H9 (cell line): ENCODE data around the gene RTL5. TPM values are rescaled to one million over a fixed set of nuclear protein-coding genes. Genes with fewer than 3 reads are reported as not detected.

Source experiments
- DNase-seq: peaks from one replicate; pipeline ENCODE4 v3.0.0-alpha.2; 2017
- H2AFZ ChIP-seq: one replicate; pipeline ENCODE4 v1.6.1; 2013; ENCODE audit warnings: mild to moderate bottlenecking, low read length, control low read depth, moderate library complexity
- H2AK5ac ChIP-seq: 2 replicates; pipeline ENCODE4 v1.6.1; 2013; ENCODE audit warnings: low read length, control low read depth, mixed read lengths; ENCODE audit not compliant: insufficient read length
- H2BK120ac ChIP-seq: one replicate; pipeline ENCODE4 v1.6.1; 2013; ENCODE audit warnings: low read depth, mild to moderate bottlenecking, low read length, control low read depth, inconsistent platforms; ENCODE audit not compliant: poor library complexity, severe bottlenecking
- H2BK12ac ChIP-seq: 2 replicates; pipeline ENCODE4 v1.6.1; 2013; ENCODE audit warnings: low read length, control low read depth, mixed read lengths, low read depth; ENCODE audit not compliant: insufficient read length
- H2BK15ac ChIP-seq: 2 replicates; pipeline ENCODE4 v1.6.1; 2013; ENCODE audit warnings: low read depth, low read length, control low read depth
- H2BK20ac ChIP-seq: one replicate; pipeline ENCODE4 v1.6.1; 2013; ENCODE audit warnings: low read depth, mild to moderate bottlenecking, low read length, control low read depth, inconsistent platforms; ENCODE audit not compliant: poor library complexity, severe bottlenecking
- H2BK5ac ChIP-seq: 2 replicates; pipeline ENCODE4 v1.6.1; 2013; ENCODE audit warnings: low read length, control low read depth, mixed read lengths; ENCODE audit not compliant: insufficient read length
- H3K14ac ChIP-seq: 2 replicates; pipeline ENCODE4 v1.6.1; 2013; ENCODE audit warnings: low read length, control low read depth; ENCODE audit not compliant: insufficient read depth
- H3K18ac ChIP-seq: 2 replicates; pipeline ENCODE4 v1.6.1; 2013; ENCODE audit warnings: low read depth, mild to moderate bottlenecking, mixed read lengths, low read length, control low read depth; ENCODE audit not compliant: insufficient read length
- H3K23ac ChIP-seq: 2 replicates; pipeline ENCODE4 v1.6.1; 2013; ENCODE audit warnings: low read length, control low read depth, mixed read lengths, low read depth; ENCODE audit not compliant: insufficient read length
- H3K23me2 ChIP-seq: 2 replicates; pipeline ENCODE4 v1.6.1; 2013; ENCODE audit warnings: low read depth, mild to moderate bottlenecking, mixed read lengths, low read length, control low read depth; ENCODE audit not compliant: insufficient read length, poor library complexity, severe bottlenecking
- H3K27ac ChIP-seq: 2 replicates; pipeline ENCODE4 v1.5.1; 2013; ENCODE audit warnings: low read length, control low read depth, mixed read lengths, low read depth; ENCODE audit not compliant: insufficient read length
- H3K27me3 ChIP-seq: 2 replicates; pipeline ENCODE4 v1.6.1; 2013; ENCODE audit warnings: low read length, control low read depth, inconsistent platforms; ENCODE audit not compliant: insufficient read depth
- H3K4ac ChIP-seq: 2 replicates; pipeline ENCODE4 v1.6.1; 2013; ENCODE audit warnings: low read depth, mild to moderate bottlenecking, control low read depth, inconsistent platforms, low read length, moderate library complexity
- H3K4me1 ChIP-seq: 2 replicates; pipeline ENCODE4 v1.6.1; 2013; ENCODE audit warnings: low read length, control low read depth, inconsistent platforms; ENCODE audit not compliant: insufficient read depth
- H3K4me2 ChIP-seq: 2 replicates; pipeline ENCODE4 v1.6.1; 2013; ENCODE audit warnings: low read length, control low read depth, mixed read lengths; ENCODE audit not compliant: insufficient read length, insufficient read depth
- H3K56ac ChIP-seq: 2 replicates; pipeline ENCODE4 v1.6.1; 2013; ENCODE audit warnings: low read depth, mild to moderate bottlenecking, mixed read lengths, low read length, control low read depth; ENCODE audit not compliant: insufficient read length
- H3K79me1 ChIP-seq: 2 replicates; pipeline ENCODE4 v1.6.1; 2013; ENCODE audit warnings: low read depth, mild to moderate bottlenecking, moderate library complexity, low read length, control low read depth, inconsistent platforms; ENCODE audit not compliant: insufficient read depth, poor library complexity, severe bottlenecking
- H3K79me2 ChIP-seq: 2 replicates; pipeline ENCODE4 v1.6.1; 2013; ENCODE audit warnings: low read length, control low read depth, inconsistent platforms; ENCODE audit not compliant: insufficient read depth
- H3K9ac ChIP-seq: 2 replicates; pipeline ENCODE4 v1.6.1; 2013; ENCODE audit warnings: low read length, control low read depth, mixed read lengths; ENCODE audit not compliant: insufficient read length; ENCODE audit errors: extremely low read depth
- H3K9me3 ChIP-seq: one replicate; pipeline ENCODE4 v1.6.1; 2013; ENCODE audit warnings: low read depth, low read length, inconsistent platforms; ENCODE audit not compliant: control insufficient read depth
- H3T11ph ChIP-seq: one replicate; pipeline ENCODE4 v1.6.1; 2013; ENCODE audit warnings: mild to moderate bottlenecking, low read length, control low read depth, inconsistent platforms
- H4K20me1 ChIP-seq: one replicate; pipeline ENCODE4 v1.6.1; 2013; ENCODE audit not compliant: control insufficient read depth, insufficient read length, insufficient read depth
- H4K5ac ChIP-seq: 2 replicates; pipeline ENCODE4 v1.6.1; 2013; ENCODE audit warnings: low read depth, mild to moderate bottlenecking, mixed read lengths, low read length, control low read depth; ENCODE audit not compliant: insufficient read length
- H4K8ac ChIP-seq: replicated peaks from 2 replicates; pipeline ENCODE4 v1.6.1; 2013; ENCODE audit warnings: low read length, control low read depth, mixed read lengths, low read depth; ENCODE audit not compliant: insufficient read length
- H4K91ac ChIP-seq: 2 replicates; pipeline ENCODE4 v1.6.1; 2013; ENCODE audit warnings: low read depth, mild to moderate bottlenecking, moderate library complexity, mixed read lengths, low read length, control low read depth; ENCODE audit not compliant: insufficient read length
- H3K27ac Mint-ChIP-seq, 3 experiments: 2 replicates in 2 of 3; 3 replicates in 1 of 3; pipeline ENCODE4 v1.8.0; 2020 to 2021; ENCODE audit warnings: mixed read lengths in 3 of 3, mild to moderate bottlenecking in 1 of 3, moderate library complexity in 1 of 3
- H3K27me3 Mint-ChIP-seq: 2 replicates; pipeline ENCODE4 v1.8.0; 2021; ENCODE audit warnings: low read depth, mild to moderate bottlenecking, moderate library complexity, mixed read lengths
- H3K36me3 Mint-ChIP-seq, 3 experiments: 2 replicates in 2 of 3; 3 replicates in 1 of 3; pipeline ENCODE4 v1.8.0; 2020 to 2021; ENCODE audit warnings: low read depth in 3 of 3, mixed read lengths in 3 of 3; ENCODE audit not compliant: insufficient read depth in 1 of 3
- H3K4me1 Mint-ChIP-seq, 2 experiments: 2 replicates each; pipeline ENCODE4 v1.8.0; 2020; ENCODE audit warnings: mixed read lengths in 2 of 2
- H3K4me3 Mint-ChIP-seq, 2 experiments: 2 replicates in 1 of 2; 3 replicates in 1 of 2; pipeline ENCODE4 v1.8.0; 2020 to 2021; ENCODE audit warnings: mild to moderate bottlenecking in 2 of 2, mixed read lengths in 2 of 2, moderate library complexity in 1 of 2
- H3K9me3 Mint-ChIP-seq, 2 experiments: 2 replicates in 1 of 2; 3 replicates in 1 of 2; pipeline ENCODE4 v1.8.0; 2020; ENCODE audit warnings: mild to moderate bottlenecking in 2 of 2, mixed read lengths in 2 of 2, moderate library complexity in 1 of 2
- CTCF ChIP-seq: fragments of 200-600 bp; sonication (generic); conservative IDR thresholded peaks from 3 replicates; pipeline ENCODE4 v1.8.0; 2021; ENCODE audit warnings: antibody characterized with exemption, mild to moderate bottlenecking
- WGBS: extraction: QIAGEN DNeasy Blood & Tissue Kit; methylation state at CpG from one replicate; pipeline ENCODE4 v1.1.7; 2013; ENCODE audit warnings: missing lambda C conversion rate, low lambda C conversion rate, mixed read lengths; ENCODE audit not compliant: insufficient read length; ENCODE audit errors: extremely low coverage; 5-methylcytosine and 5-hydroxymethylcytosine counted together
- total RNA-seq: library from RNA; stranded (reverse); gene quantifications from 2 replicates; pipeline ENCODE4 v1.2.1, GENCODE V29; 2021

RTL5 gene
- total RNA-seq, 1 experiment from 2014 or later: 1.2 TPM

GRCh38 chrX:72083291-72083690 is 48.4 kb downstream of the RTL5 start:
- Mint-ChIP-seq H3K4me1 (peaks cover 13 to 33% of the 10 kb centered on the region in 2 experiments), H3K27me3 (no peaks in the 10 kb centered on the region; the same call in none of the 2 replicates), H3K27ac (no peak overlapping the region), H3K36me3 (peaks cover 4 to 8% (median 6%) of the 10 kb centered on the region in 3 experiments; a peak in 6 of 7 replicates), H3K4me3 (no peak overlapping the region), H3K9me3 (peaks cover 79 to 87% of the 10 kb centered on the region in 2 experiments)
- no peak overlapping the region for H2AFZ ChIP-seq
- H2BK5ac ChIP-seq: no peak overlapping the region
- no peak overlapping the region for H3K4ac ChIP-seq
- no peaks in the 10 kb centered on the region for H4K20me1 ChIP-seq
- no peak overlapping the region for H2BK12ac ChIP-seq
- H3K79me2 ChIP-seq: no peaks in the 10 kb centered on the region
- H4K8ac ChIP-seq: no peak overlapping the region
- no peak overlapping the region for H3K14ac ChIP-seq
- no peaks in the 10 kb centered on the region for H3K79me1 ChIP-seq
- WGBS: no CpG with 5 or more reads among the region's 2 CpGs
- no peaks in the 10 kb centered on the region for H3K23me2 ChIP-seq
- no peak for TF ChIP-seq CTCF
- H3K27ac ChIP-seq: no peak overlapping the region
- no peaks in the 10 kb centered on the region for H3K27me3 ChIP-seq
- no peak for DNase-seq
- H4K91ac ChIP-seq: no peak overlapping the region
- H3K18ac ChIP-seq: no peak overlapping the region
- H2AK5ac ChIP-seq: no peak overlapping the region
- no peak overlapping the region for H2BK15ac ChIP-seq
- H3K23ac ChIP-seq: no peak overlapping the region
- H3K4me1 ChIP-seq: no peaks in the 10 kb centered on the region
- no peak overlapping the region for H3K56ac ChIP-seq
- H2BK20ac ChIP-seq: no peak overlapping the region
- no peak overlapping the region for H4K5ac ChIP-seq
- no peak overlapping the region for H3K4me2 ChIP-seq
- no peak overlapping the region for H3T11ph ChIP-seq
- no peak overlapping the region for H3K9ac ChIP-seq
- peaks cover 25% of the 10 kb centered on the region for H3K9me3 ChIP-seq
- no peak overlapping the region for H2BK120ac ChIP-seq
